ENCODE data around the gene TMEM239. TPM values are rescaled to one million over a fixed set of nuclear protein-coding genes. Genes with fewer than 3 reads are reported as not detected.

The TMEM239 gene
- total and polyA plus RNA-seq, 2 of the 8 experiments (the other 6 are each of a cell fraction or from before 2014, with no cell fraction given), result not detected

- H3K18ac ChIP-seq (ENCODE audit: extremely low read depth, low read length), result no peak overlapping the region; the same call in 1 of the 2 replicates
- H3K23ac ChIP-seq (ENCODE audit: insufficient read length), result no peak overlapping the region
- ChIA-PET CTCF (ENCODE audit: partially characterized antibody) (interaction anchor here (2.0 to 4.1 kb wide), 3 partner anchors 10 to 88 kb away, joined by 6 to 20 read pairs (median 7); no protein-coding TSS in a partner anchor), POLR2A (ENCODE audit: partially characterized antibody) (interaction anchor here (1.0 to 2.7 kb wide), 6 partner anchors 9 to 187 kb away, joined by 3 to 10 read pairs (median 4); no protein-coding TSS in a partner anchor)
- no peak overlapping the region for H3K56ac ChIP-seq (replicated peaks; ENCODE audit: insufficient read length, low read depth, low read length)
- no peak overlapping the region for H2BK15ac ChIP-seq (ENCODE audit: low read length)
- no peak overlapping the region for H3K4ac ChIP-seq (replicated peaks; ENCODE audit: insufficient read length, low read depth, low read length)
- 11% methylated on average over 26 of the region's 33 CpGs; no CpG with 5 or more reads in 1 of the 2 experiments for WGBS, 2 experiments (ENCODE audit: extremely low coverage in 1 of 2, insufficient coverage in 1 of 2, insufficient read length in 1 of 2, insufficient replicate concordance in 2 of 2, low coverage in 1 of 2, low lambda C conversion rate in 2 of 2, missing lambda C conversion rate in 1 of 2)
- no peaks in the 10 kb centered on the region for H3K79me2 ChIP-seq (ENCODE audit: control insufficient read depth in 1 of 2, insufficient read depth in 2 of 2, low read length in 2 of 2)
- H3K4me2 ChIP-seq (ENCODE audit: insufficient read depth in 1 of 2, low read depth in 2 of 2, low read length in 2 of 2), result peak overlapping the region; percentile 56 to 89
- no peak overlapping the region for H2AK5ac ChIP-seq (ENCODE audit: low read depth, low read length)
- H2AFZ ChIP-seq (ENCODE audit: low read length), result peak overlapping the region; percentile 78; the same call in 1 of the 2 replicates
- H3K14ac ChIP-seq (ENCODE audit: insufficient read length), result no peak overlapping the region
- no peak for FAIRE-seq
- H2BK5ac ChIP-seq (ENCODE audit: low read depth, low read length), result no peak overlapping the region
- H3K9ac ChIP-seq (replicated peaks in 1 of 4; ENCODE audit: extremely low read depth in 1 of 4, low read depth in 3 of 4, low read length in 3 of 4), result no peak overlapping the region
- peaks cover 0 to 6% of the 10 kb centered on the region in 2 experiments; a peak in 1 of 4 replicates for H3K9me3 ChIP-seq (ENCODE audit: insufficient read depth in 2 of 2, low read depth in 1 of 2, low read length in 1 of 2)
- no peak overlapping the region for H2BK12ac ChIP-seq (ENCODE audit: low read depth, low read length)
- no peak overlapping the region for H4K5ac ChIP-seq (ENCODE audit: insufficient read length, low read depth, low read length)
- no peak overlapping the region for H4K91ac ChIP-seq (replicated peaks; ENCODE audit: insufficient read length, low read length)
- H2BK120ac ChIP-seq (replicated peaks; ENCODE audit: low read depth, low read length), result no peak overlapping the region
- no peaks in the 10 kb centered on the region for H3K79me1 ChIP-seq (ENCODE audit: low read depth, low read length)
- peaks cover 0 to 5% of the 10 kb centered on the region in 2 experiments for H4K20me1 ChIP-seq (replicated peaks in 1 of 2; ENCODE audit: control insufficient read depth in 1 of 2, insufficient read depth in 2 of 2, low read length in 2 of 2)
- no peak overlapping the region for H4K8ac ChIP-seq (ENCODE audit: extremely low read depth, insufficient read depth, low read length)
- peaks cover 9% of the 10 kb centered on the region; the same call in 1 of the 2 replicates for H3K23me2 ChIP-seq (ENCODE audit: low read depth, low read length)
- no peak for TF ChIP-seq TEAD4 (IDR thresholded peaks at IDR 0.05; ENCODE audit: low read depth, low read length)
- TF ChIP-seq SAP30 (IDR thresholded peaks at IDR 0.05; ENCODE audit: insufficient read depth, insufficient replicate concordance, low read length), result peak; percentile 34
- no peak for TF ChIP-seq GTF2F1 (IDR thresholded peaks at IDR 0.05; ENCODE audit: borderline replicate concordance, low read depth, low read length)
- TF ChIP-seq SIX5 (IDR thresholded peaks at IDR 0.05; ENCODE audit: low read depth, low read length), result no peak
- TF ChIP-seq FOSL1 (IDR thresholded peaks at IDR 0.05; ENCODE audit: insufficient read depth, low read depth, low read length), result no peak
- peak; percentile 3 for TF ChIP-seq ASH2L (IDR thresholded peaks at IDR 0.05; ENCODE audit: low read length)
- no peak overlapping the region for H3K27ac ChIP-seq (ENCODE audit: low read depth, low read length)
- H3K4me1 ChIP-seq (replicated peaks in 1 of 4; ENCODE audit: control insufficient read depth in 3 of 4, insufficient read depth in 4 of 4, low read length in 3 of 4), result no peaks in the 10 kb centered on the region; a peak in 1 of 7 replicates
- peaks cover 5 to 20% (median 17%) of the 10 kb centered on the region in 4 experiments for H3K27me3 ChIP-seq (replicated peaks in 1 of 4; ENCODE audit: control insufficient read depth in 3 of 4, extremely low read depth in 1 of 4, insufficient read depth in 3 of 4, low read length in 3 of 4)
- peak in 1 of 2 experiments; percentile 76 for DNase-seq (ENCODE audit: low read depth in 1 of 2, low spot score in 2 of 2)
- H3K36me3 ChIP-seq (ENCODE audit: control insufficient read depth in 2 of 4, insufficient read depth in 4 of 4, low read length in 3 of 4), result peaks cover 0 to 5% (median 0%) of the 10 kb centered on the region in 4 experiments; a peak in 1 of 8 replicates
- no peak overlapping the region for H2BK20ac ChIP-seq (ENCODE audit: low read length)
- H3K4me3 ChIP-seq (ENCODE audit: extremely low read depth in 1 of 4, insufficient read depth in 2 of 4, low read depth in 3 of 4, low read length in 4 of 4), result peak overlapping the region; percentile 64 to 93 (median 71)
Observed at GRCh38 chr20:2840967-2841531, 24.9 kb downstream of the TMEM239 start.

Data from H1 (cell line).